SU-DHL-6 (cell line): ENCODE results near the gene SCD5.

Source experiments
- EZH2phosphoT487 ChIP-seq: fragments of 200-600 bp; sonication (generic), shearing (Covaris generic); conservative IDR thresholded peaks from 2 replicates; pipeline ENCODE4 v1.6.1; 2018; ENCODE audit warnings: mild to moderate bottlenecking, antibody characterized with exemption, low read length, moderate library complexity, mixed read lengths
- TF ChIP-seq, protein P1 (sequence below): fragments of 200-600 bp; sonication (generic); IDR thresholded peaks from one replicate; pipeline ENCODE4 v1.5.1; 2017; ENCODE audit warnings: antibody characterized with exemption, mild to moderate bottlenecking, low read length, moderate library complexity; ENCODE audit not compliant: insufficient read depth, poor library complexity, severe bottlenecking

DNA sequence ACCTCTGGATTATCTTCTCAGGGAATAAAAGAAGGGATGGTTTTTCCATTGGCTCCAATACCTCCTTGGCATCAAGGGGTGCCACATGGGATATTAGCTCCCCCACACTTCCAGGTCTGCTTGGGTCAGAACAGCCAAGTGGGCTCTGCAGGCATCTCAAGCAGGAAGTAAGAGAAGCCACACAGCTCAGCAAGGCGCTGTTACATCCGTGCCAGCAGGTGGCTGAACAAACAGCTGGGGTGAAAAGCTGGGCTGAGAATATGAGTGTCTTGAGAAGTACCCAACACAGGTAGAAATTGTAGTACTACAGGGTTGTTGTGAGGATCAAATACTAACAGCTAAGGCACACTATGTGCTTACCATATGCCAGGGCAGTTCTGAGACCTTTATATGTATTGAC is 160.1 kb downstream of the SCD5 start:
- TF ChIP-seq, protein P1, sequence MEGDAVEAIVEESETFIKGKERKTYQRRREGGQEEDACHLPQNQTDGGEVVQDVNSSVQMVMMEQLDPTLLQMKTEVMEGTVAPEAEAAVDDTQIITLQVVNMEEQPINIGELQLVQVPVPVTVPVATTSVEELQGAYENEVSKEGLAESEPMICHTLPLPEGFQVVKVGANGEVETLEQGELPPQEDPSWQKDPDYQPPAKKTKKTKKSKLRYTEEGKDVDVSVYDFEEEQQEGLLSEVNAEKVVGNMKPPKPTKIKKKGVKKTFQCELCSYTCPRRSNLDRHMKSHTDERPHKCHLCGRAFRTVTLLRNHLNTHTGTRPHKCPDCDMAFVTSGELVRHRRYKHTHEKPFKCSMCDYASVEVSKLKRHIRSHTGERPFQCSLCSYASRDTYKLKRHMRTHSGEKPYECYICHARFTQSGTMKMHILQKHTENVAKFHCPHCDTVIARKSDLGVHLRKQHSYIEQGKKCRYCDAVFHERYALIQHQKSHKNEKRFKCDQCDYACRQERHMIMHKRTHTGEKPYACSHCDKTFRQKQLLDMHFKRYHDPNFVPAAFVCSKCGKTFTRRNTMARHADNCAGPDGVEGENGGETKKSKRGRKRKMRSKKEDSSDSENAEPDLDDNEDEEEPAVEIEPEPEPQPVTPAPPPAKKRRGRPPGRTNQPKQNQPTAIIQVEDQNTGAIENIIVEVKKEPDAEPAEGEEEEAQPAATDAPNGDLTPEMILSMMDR, result no peak
- no peak for TF ChIP-seq EZH2phosphoT487
